ENCODE measurements around the gene RANBP3L.

The RANBP3L gene

GRCh38 chr5:36237751-36238150 lies 64.0 kb downstream of the RANBP3L start:
- Histone ChIP-seq H3K9me3 (ENCODE audit: insufficient read depth, low read length) (peaks cover 3% of the 10 kb centered on the region), H3K4me3 (ENCODE audit: insufficient read length, low read depth) (no peak overlapping the region), H3K36me3 (ENCODE audit: insufficient read depth, insufficient read length, low read length) (no peaks in the 10 kb centered on the region), H3K4me1 (ENCODE audit: insufficient read depth, insufficient read length) (no peaks in the 10 kb centered on the region), H3K27me3 (ENCODE audit: insufficient read depth, insufficient read length) (no peaks in the 10 kb centered on the region), H3K9ac (ENCODE audit: insufficient read length, low read depth) (no peak overlapping the region)
- DNase-seq (ENCODE audit: low read depth, low spot score), result no peak
- no peak for TF ChIP-seq YY1 (IDR thresholded peaks at IDR 0.05; ENCODE audit: insufficient read depth, insufficient read length)
- TF ChIP-seq ZNF274 (IDR thresholded peaks at IDR 0.05; ENCODE audit: low read depth, low read length), result no peak
- no peak for TF ChIP-seq SUZ12 (IDR thresholded peaks at IDR 0.05; ENCODE audit: extremely low read depth, insufficient read depth, insufficient read length)

- Histone ChIP-seq H3K4me3 (ENCODE audit: insufficient read length, low read depth) (no peak overlapping the region), H3K9ac (ENCODE audit: insufficient read length, low read depth) (no peak overlapping the region), H3K9me3 (ENCODE audit: insufficient read depth, low read length) (no peaks in the 10 kb centered on the region), H3K4me1 (ENCODE audit: insufficient read depth, insufficient read length) (no peaks in the 10 kb centered on the region), H3K27me3 (ENCODE audit: insufficient read depth, insufficient read length) (no peaks in the 10 kb centered on the region), H3K36me3 (ENCODE audit: insufficient read depth, insufficient read length, low read length) (no peaks in the 10 kb centered on the region)
- DNase-seq (ENCODE audit: low read depth, low spot score), result no peak
- TF ChIP-seq ZNF274 (IDR thresholded peaks at IDR 0.05; ENCODE audit: low read depth, low read length), result no peak
- no peak for TF ChIP-seq YY1 (IDR thresholded peaks at IDR 0.05; ENCODE audit: insufficient read depth, insufficient read length)
- no peak for TF ChIP-seq SUZ12 (IDR thresholded peaks at IDR 0.05; ENCODE audit: extremely low read depth, insufficient read depth, insufficient read length)
These were observed 64.9 kb downstream of the RANBP3L start for GRCh38 chr5:36236801-36237200.

- TF ChIP-seq YY1 (IDR thresholded peaks at IDR 0.05; ENCODE audit: insufficient read depth, insufficient read length) (no peak), SUZ12 (IDR thresholded peaks at IDR 0.05; ENCODE audit: extremely low read depth, insufficient read depth, insufficient read length) (no peak), ZNF274 (IDR thresholded peaks at IDR 0.05; ENCODE audit: low read depth, low read length) (no peak)
- Histone ChIP-seq H3K9me3 (ENCODE audit: insufficient read depth, low read length) (no peaks in the 10 kb centered on the region), H3K4me3 (ENCODE audit: insufficient read length, low read depth) (no peak overlapping the region), H3K36me3 (ENCODE audit: insufficient read depth, insufficient read length, low read length) (no peaks in the 10 kb centered on the region), H3K9ac (ENCODE audit: insufficient read length, low read depth) (no peak overlapping the region), H3K4me1 (ENCODE audit: insufficient read depth, insufficient read length) (no peaks in the 10 kb centered on the region), H3K27me3 (ENCODE audit: insufficient read depth, insufficient read length) (no peaks in the 10 kb centered on the region)
- DNase-seq (ENCODE audit: low read depth, low spot score), result no peak
These were observed 69.2 kb downstream of the RANBP3L start for GRCh38 chr5:36232533-36232932.

GRCh38 chr5:36230151-36230790 lies 71.4 kb downstream of the RANBP3L start:
- no peaks in the 10 kb centered on the region for H3K27me3 ChIP-seq (ENCODE audit: insufficient read depth, insufficient read length)
- no peak for DNase-seq (ENCODE audit: low read depth, low spot score)

GRCh38 chr5:36228505-36228904 lies 73.2 kb downstream of the RANBP3L start:
- no peaks in the 10 kb centered on the region for H3K4me1 ChIP-seq (ENCODE audit: insufficient read depth, insufficient read length)
- no peaks in the 10 kb centered on the region for H3K9me3 ChIP-seq (ENCODE audit: insufficient read depth, low read length)
- H3K27me3 ChIP-seq (ENCODE audit: insufficient read depth, insufficient read length), result no peaks in the 10 kb centered on the region
- DNase-seq (ENCODE audit: low read depth, low spot score), result no peak
- no peak for TF ChIP-seq YY1 (IDR thresholded peaks at IDR 0.05; ENCODE audit: insufficient read depth, insufficient read length)
- no peak for TF ChIP-seq SUZ12 (IDR thresholded peaks at IDR 0.05; ENCODE audit: extremely low read depth, insufficient read depth, insufficient read length)
- no peak for TF ChIP-seq ZNF274 (IDR thresholded peaks at IDR 0.05; ENCODE audit: low read depth, low read length)
- H3K9ac ChIP-seq (ENCODE audit: insufficient read length, low read depth), result no peak overlapping the region
- no peak overlapping the region for H3K4me3 ChIP-seq (ENCODE audit: insufficient read length, low read depth)
- peaks cover 2% of the 10 kb centered on the region for H3K36me3 ChIP-seq (ENCODE audit: insufficient read depth, insufficient read length, low read length)

More at GRCh38 chr5:36230151-36230790, 71.4 kb downstream of the RANBP3L start:
- Histone ChIP-seq H3K4me1 (ENCODE audit: insufficient read depth, insufficient read length) (no peaks in the 10 kb centered on the region), H3K9me3 (ENCODE audit: insufficient read depth, low read length) (no peaks in the 10 kb centered on the region), H3K4me3 (ENCODE audit: insufficient read length, low read depth) (no peak overlapping the region), H3K9ac (ENCODE audit: insufficient read length, low read depth) (no peak overlapping the region), H3K36me3 (ENCODE audit: insufficient read depth, insufficient read length, low read length) (peaks cover 2% of the 10 kb centered on the region)
- no peak for TF ChIP-seq ZNF274 (IDR thresholded peaks at IDR 0.05; ENCODE audit: low read depth, low read length)
- no peak for TF ChIP-seq YY1 (IDR thresholded peaks at IDR 0.05; ENCODE audit: insufficient read depth, insufficient read length)
- TF ChIP-seq SUZ12 (IDR thresholded peaks at IDR 0.05; ENCODE audit: extremely low read depth, insufficient read depth, insufficient read length), result no peak

- Histone ChIP-seq H3K4me3 (ENCODE audit: insufficient read length, low read depth) (no peak overlapping the region), H3K27me3 (ENCODE audit: insufficient read depth, insufficient read length) (no peaks in the 10 kb centered on the region), H3K9ac (ENCODE audit: insufficient read length, low read depth) (no peak overlapping the region), H3K9me3 (ENCODE audit: insufficient read depth, low read length) (no peaks in the 10 kb centered on the region), H3K4me1 (ENCODE audit: insufficient read depth, insufficient read length) (no peaks in the 10 kb centered on the region), H3K36me3 (ENCODE audit: insufficient read depth, insufficient read length, low read length) (peaks cover 2% of the 10 kb centered on the region)
- TF ChIP-seq SUZ12 (IDR thresholded peaks at IDR 0.05; ENCODE audit: extremely low read depth, insufficient read depth, insufficient read length) (no peak), YY1 (IDR thresholded peaks at IDR 0.05; ENCODE audit: insufficient read depth, insufficient read length) (no peak), ZNF274 (IDR thresholded peaks at IDR 0.05; ENCODE audit: low read depth, low read length) (no peak)
- no peak for DNase-seq (ENCODE audit: low read depth, low spot score)
These were observed 74.7 kb downstream of the RANBP3L start for GRCh38 chr5:36227046-36227445.

GRCh38 chr5:36222620-36223019 lies 79.1 kb downstream of the RANBP3L start:
- no peaks in the 10 kb centered on the region for H3K9me3 ChIP-seq (ENCODE audit: insufficient read depth, low read length)
- DNase-seq (ENCODE audit: low read depth, low spot score), result no peak
- no peaks in the 10 kb centered on the region for H3K4me1 ChIP-seq (ENCODE audit: insufficient read depth, insufficient read length)
- no peaks in the 10 kb centered on the region for H3K27me3 ChIP-seq (ENCODE audit: insufficient read depth, insufficient read length)
- TF ChIP-seq YY1 (IDR thresholded peaks at IDR 0.05; ENCODE audit: insufficient read depth, insufficient read length) (no peak), SUZ12 (IDR thresholded peaks at IDR 0.05; ENCODE audit: extremely low read depth, insufficient read depth, insufficient read length) (no peak), ZNF274 (IDR thresholded peaks at IDR 0.05; ENCODE audit: low read depth, low read length) (no peak)
- H3K9ac ChIP-seq (ENCODE audit: insufficient read length, low read depth), result no peak overlapping the region
- H3K4me3 ChIP-seq (ENCODE audit: insufficient read length, low read depth), result no peak overlapping the region
- peaks cover 2% of the 10 kb centered on the region for H3K36me3 ChIP-seq (ENCODE audit: insufficient read depth, insufficient read length, low read length)
